ENCODE measurements around the gene SMARCD2.

DNA sequence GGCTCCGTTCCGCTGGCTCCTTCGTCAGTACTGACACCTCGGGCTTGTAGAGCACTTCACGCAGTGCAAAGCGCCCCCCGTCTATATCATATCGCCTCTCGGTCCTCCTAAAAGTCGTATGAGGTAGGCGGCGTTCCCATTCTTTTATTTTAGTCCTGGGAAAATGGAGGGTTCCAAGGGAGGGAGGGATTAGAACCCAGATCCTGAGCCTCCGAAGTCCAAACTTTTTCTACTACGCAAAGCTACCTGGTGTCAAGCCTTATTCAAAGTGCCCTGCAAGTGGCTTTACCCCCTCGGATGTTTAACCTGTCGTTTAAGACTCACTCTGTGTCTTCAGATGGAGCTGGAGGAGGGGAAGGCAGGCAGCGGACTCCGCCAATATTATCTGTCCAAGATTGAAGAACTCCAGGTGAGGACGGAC, 14.7 kb downstream of the SMARCD2 start:
- no peak for TF ChIP-seq GATA2 (IDR thresholded peaks at IDR 0.05; ENCODE audit: low read depth, low read length)
- TF ChIP-seq GATA3 (IDR thresholded peaks at IDR 0.05; ENCODE audit: low read depth, low read length) = no peak
